Measurements from ENCODE around the gene PCDHGB1. TPM values are rescaled to one million over a fixed set of nuclear protein-coding genes. Genes with fewer than 3 reads are reported as not detected.

Gene PCDHGB1
- total RNA-seq, 3 donors from 2014 or later: 2.7 to 5.9 (median 5.1) TPM

DNA sequence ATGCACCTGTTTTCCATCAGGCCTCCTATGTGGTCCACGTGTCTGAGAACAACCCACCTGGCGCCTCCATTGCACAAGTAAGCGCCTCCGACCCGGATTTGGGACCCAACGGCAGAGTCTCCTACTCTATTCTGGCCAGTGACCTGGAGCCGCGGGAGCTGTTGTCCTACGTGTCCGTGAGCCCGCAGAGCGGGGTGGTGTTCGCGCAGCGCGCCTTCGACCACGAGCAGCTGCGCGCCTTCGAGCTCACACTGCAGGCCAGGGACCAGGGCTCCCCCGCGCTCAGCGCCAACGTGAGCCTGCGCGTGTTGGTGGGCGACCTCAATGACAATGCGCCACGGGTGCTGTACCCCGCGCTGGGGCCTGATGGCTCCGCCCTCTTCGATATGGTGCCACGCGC, 1.7 kb downstream of the PCDHGB1 start:
- peaks cover 63 to 91% of the 10 kb centered on the region in 2 donors for H3K9me3 ChIP-seq
- intact Hi-C loops (cut with DNase I; ENCODE audit: low total_unique reads): no loop called here

DNA sequence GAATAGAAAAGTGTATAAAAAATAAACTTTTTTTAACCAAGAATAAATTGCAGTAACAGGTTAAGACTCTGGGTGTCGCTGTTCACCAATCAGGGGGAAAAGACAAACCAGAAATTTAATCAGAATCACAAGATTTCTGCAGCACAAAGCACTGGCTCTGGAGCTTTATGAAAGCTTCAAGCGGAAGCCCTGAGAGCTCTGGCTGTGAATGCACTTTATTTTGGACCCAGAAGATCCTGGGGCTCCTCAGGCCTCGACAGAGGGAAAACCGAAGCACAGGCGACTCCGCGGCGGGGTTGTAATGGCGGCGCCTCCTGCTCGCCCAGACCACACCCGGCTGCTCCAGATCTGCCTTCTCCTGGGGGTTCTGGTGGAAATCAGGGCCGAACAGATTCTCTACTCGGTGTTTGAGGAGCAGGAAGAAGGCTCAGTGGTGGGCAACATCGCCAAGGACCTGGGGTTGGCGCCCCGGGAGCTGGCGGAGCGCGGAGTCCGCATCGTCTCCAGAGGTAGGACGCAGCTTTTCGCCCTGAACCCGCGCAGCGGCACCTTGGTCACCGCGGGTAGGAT, 5.1 kb downstream of the PCDHGB1 start, which contains the start of gene PCDHGA4:
PCDHGA4 (plus strand) TSS at position 122 of the 570 bp plus-strand sequence; CDS start at position 209, 87 bp downstream.
- no peak within 1 kb of the TSS for H3K27ac ChIP-seq
- DNase-seq (ENCODE audit: low spot score in 2 of 2): no peak
- peaks cover 74 to 96% of the 10 kb centered on the region in 2 donors for H3K9me3 ChIP-seq
- intact Hi-C loops (cut with DNase I; ENCODE audit: low total_unique reads): no loop called here
- H3K27me3 ChIP-seq: peaks cover 0 to 3% of the 10 kb centered on the region in 2 donors
- H3K4me3 ChIP-seq: peak within 1 kb of the TSS; percentile 20 to 47 (median 30)
- H3K36me3 ChIP-seq: no peaks in the 10 kb centered on the region
- no peaks in the 10 kb centered on the region for H3K4me1 ChIP-seq
- no peak for TF ChIP-seq POLR2A (IDR thresholded peaks at IDR 0.05)
- TF ChIP-seq, protein P1, sequence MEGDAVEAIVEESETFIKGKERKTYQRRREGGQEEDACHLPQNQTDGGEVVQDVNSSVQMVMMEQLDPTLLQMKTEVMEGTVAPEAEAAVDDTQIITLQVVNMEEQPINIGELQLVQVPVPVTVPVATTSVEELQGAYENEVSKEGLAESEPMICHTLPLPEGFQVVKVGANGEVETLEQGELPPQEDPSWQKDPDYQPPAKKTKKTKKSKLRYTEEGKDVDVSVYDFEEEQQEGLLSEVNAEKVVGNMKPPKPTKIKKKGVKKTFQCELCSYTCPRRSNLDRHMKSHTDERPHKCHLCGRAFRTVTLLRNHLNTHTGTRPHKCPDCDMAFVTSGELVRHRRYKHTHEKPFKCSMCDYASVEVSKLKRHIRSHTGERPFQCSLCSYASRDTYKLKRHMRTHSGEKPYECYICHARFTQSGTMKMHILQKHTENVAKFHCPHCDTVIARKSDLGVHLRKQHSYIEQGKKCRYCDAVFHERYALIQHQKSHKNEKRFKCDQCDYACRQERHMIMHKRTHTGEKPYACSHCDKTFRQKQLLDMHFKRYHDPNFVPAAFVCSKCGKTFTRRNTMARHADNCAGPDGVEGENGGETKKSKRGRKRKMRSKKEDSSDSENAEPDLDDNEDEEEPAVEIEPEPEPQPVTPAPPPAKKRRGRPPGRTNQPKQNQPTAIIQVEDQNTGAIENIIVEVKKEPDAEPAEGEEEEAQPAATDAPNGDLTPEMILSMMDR (IDR thresholded peaks at IDR 0.05): peak in 1 of 3 donors; percentile 12

More for the DNA sequence above, 1.7 kb downstream of the PCDHGB1 start:
- TF ChIP-seq POLR2A (IDR thresholded peaks at IDR 0.05): no peak
- TF ChIP-seq POLR2AphosphoS5 (IDR thresholded peaks at IDR 0.05): no peak
- TF ChIP-seq, protein P1 (IDR thresholded peaks at IDR 0.05): no peak
- Histone ChIP-seq H3K27me3 (peaks cover 0 to 3% of the 10 kb centered on the region in 2 donors), H3K4me1 (no peaks in the 10 kb centered on the region), H3K36me3 (no peaks in the 10 kb centered on the region), H3K27ac (no peak overlapping the region), H3K4me3 (peak overlapping the region in 1 of 3 donors; percentile 6)
- DNase-seq (ENCODE audit: low spot score in 2 of 2): no peak

DNA sequence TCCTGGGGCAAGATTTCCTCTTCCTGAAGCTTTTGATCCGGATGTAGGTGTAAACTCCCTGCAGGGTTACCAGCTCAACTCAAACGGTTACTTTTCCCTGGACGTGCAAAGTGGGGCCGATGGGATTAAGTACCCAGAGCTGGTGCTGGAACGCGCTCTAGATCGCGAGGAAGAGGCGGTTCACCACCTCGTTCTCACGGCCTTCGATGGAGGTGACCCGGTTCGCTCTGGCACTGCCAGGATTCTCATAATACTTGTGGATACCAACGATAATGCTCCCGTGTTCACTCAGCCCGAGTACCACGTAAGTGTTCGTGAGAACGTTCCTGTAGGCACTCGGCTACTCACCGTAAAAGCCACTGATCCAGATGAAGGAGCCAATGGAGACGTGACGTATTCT, 5.7 kb downstream of the PCDHGB1 start:
- Histone ChIP-seq H3K9me3 (peaks cover 74 to 96% of the 10 kb centered on the region in 2 donors), H3K4me3 (peak overlapping the region in 1 of 3 donors; percentile 47), H3K27me3 (peaks cover 0 to 3% of the 10 kb centered on the region in 2 donors), H3K27ac (no peak overlapping the region), H3K4me1 (no peaks in the 10 kb centered on the region), H3K36me3 (no peaks in the 10 kb centered on the region)
- no peak for DNase-seq (ENCODE audit: low spot score in 2 of 2)
- intact Hi-C loops (cut with DNase I; ENCODE audit: low total_unique reads): no loop called here
- TF ChIP-seq POLR2A (IDR thresholded peaks at IDR 0.05): no peak
- TF ChIP-seq, protein P1 (IDR thresholded peaks at IDR 0.05): no peak
- TF ChIP-seq POLR2AphosphoS5 (IDR thresholded peaks at IDR 0.05): no peak

DNA sequence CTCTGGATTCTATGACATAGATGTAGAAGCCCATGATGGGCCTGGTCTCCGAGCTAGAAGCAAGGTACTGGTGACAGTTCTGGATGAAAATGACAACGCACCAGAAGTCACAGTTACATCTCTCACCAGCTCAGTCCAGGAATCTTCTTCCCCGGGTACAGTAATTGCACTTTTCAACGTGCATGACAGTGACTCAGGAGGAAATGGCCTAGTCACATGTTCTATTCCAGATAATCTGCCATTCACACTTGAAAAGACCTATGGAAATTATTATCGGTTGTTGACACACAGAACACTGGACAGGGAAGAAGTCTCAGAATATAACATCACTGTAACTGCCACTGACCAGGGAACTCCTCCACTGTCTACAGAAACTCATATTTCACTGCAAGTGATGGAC, 6.2 kb downstream of the PCDHGB1 start:
- peaks cover 74 to 96% of the 10 kb centered on the region in 2 donors for H3K9me3 ChIP-seq
- no peak for TF ChIP-seq POLR2AphosphoS5 (IDR thresholded peaks at IDR 0.05)
- TF ChIP-seq, protein P1 (IDR thresholded peaks at IDR 0.05): no peak
- TF ChIP-seq POLR2A (IDR thresholded peaks at IDR 0.05): no peak
- intact Hi-C loops (cut with DNase I; ENCODE audit: low total_unique reads): no loop called here

DNA sequence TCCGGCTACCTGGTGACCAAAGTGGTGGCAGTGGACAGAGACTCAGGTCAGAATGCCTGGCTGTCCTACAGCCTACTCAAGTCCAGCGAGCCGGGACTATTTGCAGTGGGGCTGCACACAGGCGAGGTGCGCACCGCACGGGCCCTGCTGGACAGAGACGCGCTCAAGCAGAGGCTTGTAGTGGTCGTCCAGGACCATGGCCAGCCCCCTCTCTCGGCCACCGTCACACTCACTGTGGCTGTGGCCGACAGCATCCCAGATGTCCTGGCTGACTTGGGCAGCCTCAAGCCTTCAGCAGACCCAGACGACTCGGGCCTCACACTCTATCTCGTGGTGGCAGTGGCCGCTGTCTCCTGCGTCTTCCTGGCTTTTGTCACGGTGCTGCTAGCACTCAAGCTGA, 7.1 kb downstream of the PCDHGB1 start:
- TF ChIP-seq POLR2A (IDR thresholded peaks at IDR 0.05): no peak
- no peak for TF ChIP-seq POLR2AphosphoS5 (IDR thresholded peaks at IDR 0.05)
- TF ChIP-seq, protein P1 (IDR thresholded peaks at IDR 0.05): no peak
- Histone ChIP-seq H3K27me3 (no peaks in the 10 kb centered on the region), H3K36me3 (no peaks in the 10 kb centered on the region), H3K9me3 (peaks cover 74 to 96% of the 10 kb centered on the region in 2 donors), H3K27ac (no peak overlapping the region), H3K4me1 (no peaks in the 10 kb centered on the region), H3K4me3 (peak overlapping the region in 1 of 3 donors; percentile 19)
- DNase-seq (ENCODE audit: low spot score in 2 of 2): no peak
- intact Hi-C loops (cut with DNase I; ENCODE audit: low total_unique reads): no loop called here

More for the DNA sequence above, 6.2 kb downstream of the PCDHGB1 start:
- DNase-seq (ENCODE audit: low spot score in 2 of 2): no peak
- no peaks in the 10 kb centered on the region for H3K27me3 ChIP-seq
- H3K36me3 ChIP-seq: no peaks in the 10 kb centered on the region
- H3K4me3 ChIP-seq: no peak overlapping the region
- no peaks in the 10 kb centered on the region for H3K4me1 ChIP-seq
- no peak overlapping the region for H3K27ac ChIP-seq

Data from breast epithelium (tissue), 4 donors.